ENCODE measurements around the gene FASN. TPM values are rescaled to one million over a fixed set of nuclear protein-coding genes. Genes with fewer than 3 reads are reported as not detected.
A peak's percentile ranks its signal among the peaks of the same experiment; 100 is the strongest.

The FASN gene
- total and polyA plus RNA-seq, 2 donors, result 12.3 to 19.0 TPM

- H3K4me1 ChIP-seq (ENCODE audit: control insufficient read depth in 2 of 2, insufficient read depth in 2 of 2, low read length in 2 of 2), result peaks cover 37 to 61% of the 10 kb centered on the region in 2 donors
Observed at GRCh38 chr17:82100502-82101298, 2.7 kb upstream of the FASN start.

GRCh38 chr17:82098939-82099763, 1.1 kb upstream of the FASN start:
- peak overlapping the region; percentile 86 to 96 for H3K27ac ChIP-seq (ENCODE audit: low read depth in 1 of 2, low read length in 1 of 2)
- H3K27me3 ChIP-seq (ENCODE audit: control insufficient read depth in 2 of 2, insufficient read depth in 1 of 2, low read length in 1 of 2), result no peaks in the 10 kb centered on the region
- peak in 3 of 9 donors; percentile 37 to 64 (median 43) for DNase-seq (ENCODE audit: low read depth in 6 of 9, low spot score in 9 of 9)
- 6% methylated on average over 80 of the region's 80 CpGs for WGBS
- peak overlapping the region; percentile 64 to 89 for H3K4me3 ChIP-seq (ENCODE audit: low read length in 2 of 2)
- H3K9me3 ChIP-seq (ENCODE audit: control insufficient read depth in 2 of 2, insufficient read depth in 1 of 2, low read length in 1 of 2), result peaks cover 0 to 5% of the 10 kb centered on the region in 2 donors
- peaks cover 28 to 32% of the 10 kb centered on the region in 2 donors for H3K36me3 ChIP-seq (ENCODE audit: control insufficient read depth in 2 of 2, insufficient read depth in 2 of 2, low read length in 1 of 2)
- H3K4me1 ChIP-seq (ENCODE audit: control insufficient read depth in 2 of 2, insufficient read depth in 2 of 2, low read length in 2 of 2), result peaks cover 31 to 49% of the 10 kb centered on the region in 2 donors

More at GRCh38 chr17:82100502-82101298, 2.7 kb upstream of the FASN start:
- Histone ChIP-seq H3K27me3 (ENCODE audit: control insufficient read depth in 2 of 2, insufficient read depth in 1 of 2, low read length in 1 of 2) (no peaks in the 10 kb centered on the region), H3K36me3 (ENCODE audit: control insufficient read depth in 2 of 2, insufficient read depth in 2 of 2, low read length in 1 of 2) (peaks cover 14 to 20% of the 10 kb centered on the region in 2 donors), H3K4me3 (ENCODE audit: low read length in 2 of 2) (no peak overlapping the region), H3K27ac (ENCODE audit: low read depth in 1 of 2, low read length in 1 of 2) (peak overlapping the region; percentile 48 to 86), H3K9me3 (ENCODE audit: control insufficient read depth in 2 of 2, insufficient read depth in 1 of 2, low read length in 1 of 2) (peaks cover 0 to 5% of the 10 kb centered on the region in 2 donors)
- 90% methylated on average over 35 of the region's 35 CpGs for WGBS
- DNase-seq (ENCODE audit: low read depth in 6 of 9, low spot score in 9 of 9), result no peak

GRCh38 chr17:82097919-82098168, 192 bp downstream of the FASN start:
- WGBS, result under 1% methylated on average over 36 of the region's 36 CpGs
- no peaks in the 10 kb centered on the region for H3K27me3 ChIP-seq (ENCODE audit: control insufficient read depth in 2 of 2, insufficient read depth in 1 of 2, low read length in 1 of 2)
- peaks cover 31 to 41% of the 10 kb centered on the region in 2 donors for H3K4me1 ChIP-seq (ENCODE audit: control insufficient read depth in 2 of 2, insufficient read depth in 2 of 2, low read length in 2 of 2)
- peak overlapping the region; percentile 56 to 89 for H3K4me3 ChIP-seq (ENCODE audit: low read length in 2 of 2)
- peaks cover 0 to 5% of the 10 kb centered on the region in 2 donors for H3K9me3 ChIP-seq (ENCODE audit: control insufficient read depth in 2 of 2, insufficient read depth in 1 of 2, low read length in 1 of 2)
- H3K36me3 ChIP-seq (ENCODE audit: control insufficient read depth in 2 of 2, insufficient read depth in 2 of 2, low read length in 1 of 2), result peaks cover 41 to 45% of the 10 kb centered on the region in 2 donors
- peak overlapping the region; percentile 60 to 87 for H3K27ac ChIP-seq (ENCODE audit: low read depth in 1 of 2, low read length in 1 of 2)
- no peak for DNase-seq (ENCODE audit: low read depth in 6 of 9, low spot score in 9 of 9)

- Histone ChIP-seq H3K36me3 (ENCODE audit: control insufficient read depth in 2 of 2, insufficient read depth in 2 of 2, low read length in 1 of 2) (peaks cover 46 to 50% of the 10 kb centered on the region in 2 donors), H3K27ac (ENCODE audit: low read depth in 1 of 2, low read length in 1 of 2) (peak overlapping the region; percentile 60 to 87), H3K4me3 (ENCODE audit: low read length in 2 of 2) (peak overlapping the region; percentile 56 to 89), H3K9me3 (ENCODE audit: control insufficient read depth in 2 of 2, insufficient read depth in 1 of 2, low read length in 1 of 2) (peaks cover 0 to 5% of the 10 kb centered on the region in 2 donors), H3K27me3 (ENCODE audit: control insufficient read depth in 2 of 2, insufficient read depth in 1 of 2, low read length in 1 of 2) (no peaks in the 10 kb centered on the region), H3K4me1 (ENCODE audit: control insufficient read depth in 2 of 2, insufficient read depth in 2 of 2, low read length in 2 of 2) (peaks cover 31 to 41% of the 10 kb centered on the region in 2 donors)
- DNase-seq (ENCODE audit: low read depth in 6 of 9, low spot score in 9 of 9), result no peak
- WGBS, result 1% methylated on average over 77 of the region's 77 CpGs
Observed at GRCh38 chr17:82097184-82097918, 685 bp downstream of the FASN start.

GRCh38 chr17:82096709-82097183, 1.3 kb downstream of the FASN start:
- H3K4me1 ChIP-seq (ENCODE audit: control insufficient read depth in 2 of 2, insufficient read depth in 2 of 2, low read length in 2 of 2), result peaks cover 28 to 38% of the 10 kb centered on the region in 2 donors
- peaks cover 52 to 56% of the 10 kb centered on the region in 2 donors for H3K36me3 ChIP-seq (ENCODE audit: control insufficient read depth in 2 of 2, insufficient read depth in 2 of 2, low read length in 1 of 2)
- H3K9me3 ChIP-seq (ENCODE audit: control insufficient read depth in 2 of 2, insufficient read depth in 1 of 2, low read length in 1 of 2), result peaks cover 0 to 5% of the 10 kb centered on the region in 2 donors
- no peak for DNase-seq (ENCODE audit: low read depth in 6 of 9, low spot score in 9 of 9)
- 83% methylated on average over 8 of the region's 8 CpGs for WGBS
- H3K27me3 ChIP-seq (ENCODE audit: control insufficient read depth in 2 of 2, insufficient read depth in 1 of 2, low read length in 1 of 2), result no peaks in the 10 kb centered on the region
- H3K27ac ChIP-seq (ENCODE audit: low read depth in 1 of 2, low read length in 1 of 2), result no peak overlapping the region
- H3K4me3 ChIP-seq (ENCODE audit: low read length in 2 of 2), result peak overlapping the region; percentile 55 to 89

GRCh38 chr17:82095777-82096708, 2.0 kb downstream of the FASN start:
- no peak for DNase-seq (ENCODE audit: low read depth in 6 of 9, low spot score in 9 of 9)
- 97% methylated on average over 35 of the region's 35 CpGs for WGBS
- Histone ChIP-seq H3K27ac (ENCODE audit: low read depth in 1 of 2, low read length in 1 of 2) (no peak overlapping the region), H3K4me1 (ENCODE audit: control insufficient read depth in 2 of 2, insufficient read depth in 2 of 2, low read length in 2 of 2) (peaks cover 25 to 31% of the 10 kb centered on the region in 2 donors), H3K36me3 (ENCODE audit: control insufficient read depth in 2 of 2, insufficient read depth in 2 of 2, low read length in 1 of 2) (peaks cover 55 to 63% of the 10 kb centered on the region in 2 donors), H3K4me3 (ENCODE audit: low read length in 2 of 2) (peak overlapping the region in 1 of 2 donors; percentile 55), H3K9me3 (ENCODE audit: control insufficient read depth in 2 of 2, insufficient read depth in 1 of 2, low read length in 1 of 2) (peaks cover 0 to 5% of the 10 kb centered on the region in 2 donors), H3K27me3 (ENCODE audit: control insufficient read depth in 2 of 2, insufficient read depth in 1 of 2, low read length in 1 of 2) (no peaks in the 10 kb centered on the region)

GRCh38 chr17:82094931-82095776, 2.9 kb downstream of the FASN start:
- Histone ChIP-seq H3K36me3 (ENCODE audit: control insufficient read depth in 2 of 2, insufficient read depth in 2 of 2, low read length in 1 of 2) (peaks cover 61 to 65% of the 10 kb centered on the region in 2 donors), H3K4me1 (ENCODE audit: control insufficient read depth in 2 of 2, insufficient read depth in 2 of 2, low read length in 2 of 2) (peaks cover 21 to 22% of the 10 kb centered on the region in 2 donors), H3K4me3 (ENCODE audit: low read length in 2 of 2) (no peak overlapping the region), H3K27ac (ENCODE audit: low read depth in 1 of 2, low read length in 1 of 2) (peak overlapping the region in 1 of 2 donors; percentile 4), H3K9me3 (ENCODE audit: control insufficient read depth in 2 of 2, insufficient read depth in 1 of 2, low read length in 1 of 2) (no peaks in the 10 kb centered on the region), H3K27me3 (ENCODE audit: control insufficient read depth in 2 of 2, insufficient read depth in 1 of 2, low read length in 1 of 2) (no peaks in the 10 kb centered on the region)
- DNase-seq (ENCODE audit: low read depth in 6 of 9, low spot score in 9 of 9), result no peak
- WGBS, result 97% methylated on average over 37 of the region's 37 CpGs

All from thymus (tissue), 11 donors.